Kidney epithelial cell (primary cell): ENCODE data around the gene TBXAS1. TPM values are rescaled to one million over a fixed set of nuclear protein-coding genes. Genes with fewer than 3 reads are reported as not detected.

Experiments used
- DNase-seq: peaks from one replicate; pipeline ENCODE4 v3.0.0-alpha.2; 2010; ENCODE audit warnings: low read depth
- H3K27me3 ChIP-seq: 2 replicates; pipeline ENCODE4 v1.6.0; 2011; ENCODE audit warnings: low read length; ENCODE audit not compliant: control insufficient read depth, insufficient read depth
- H3K36me3 ChIP-seq: 2 replicates; pipeline ENCODE4 v1.5.1; 2011; ENCODE audit warnings: low read length; ENCODE audit not compliant: control insufficient read depth, insufficient read depth
- H3K4me3 ChIP-seq: 2 replicates; pipeline ENCODE4 v1.5.1; 2011; ENCODE audit warnings: low read depth, mild to moderate bottlenecking, control low read depth, low read length
- CTCF ChIP-seq: IDR thresholded peaks from 2 replicates; pipeline ENCODE4 v1.5.1; 2011; ENCODE audit warnings: mild to moderate bottlenecking, moderate library complexity, low read length, control low read depth, inconsistent platforms; ENCODE audit not compliant: insufficient read depth, poor library complexity, severe bottlenecking
- total RNA-seq: library from RNA; depleted of rRNA; stranded (reverse); fragments of >200 nt; gene quantifications from 2 replicates; pipeline ENCODE4 v1.2.3, GENCODE V29; 2015

TBXAS1 gene
- total RNA-seq, 1 donor from 2014 or later, result 7.8 TPM

GRCh38 chr7:139871331-139871730, 42.3 kb downstream of the TBXAS1 start:
- no peaks in the 10 kb centered on the region for H3K27me3 ChIP-seq
- no peak overlapping the region for H3K4me3 ChIP-seq
- peaks cover 1% of the 10 kb centered on the region for H3K36me3 ChIP-seq
- TF ChIP-seq CTCF, result no peak
- no peak for DNase-seq

GRCh38 chr7:139871820-139872219, 42.8 kb downstream of the TBXAS1 start:
- TF ChIP-seq CTCF, result no peak
- H3K27me3 ChIP-seq, result no peaks in the 10 kb centered on the region
- H3K36me3 ChIP-seq, result peaks cover 1% of the 10 kb centered on the region
- H3K4me3 ChIP-seq, result no peak overlapping the region
- no peak for DNase-seq

GRCh38 chr7:139873593-139874301, 44.7 kb downstream of the TBXAS1 start:
- TF ChIP-seq CTCF, result no peak
- Histone ChIP-seq H3K4me3 (no peak overlapping the region), H3K27me3 (no peaks in the 10 kb centered on the region), H3K36me3 (peaks cover 1% of the 10 kb centered on the region)
- no peak for DNase-seq

GRCh38 chr7:139874302-139874629, 45.2 kb downstream of the TBXAS1 start:
- DNase-seq, result no peak
- Histone ChIP-seq H3K36me3 (peaks cover 1% of the 10 kb centered on the region), H3K4me3 (no peak overlapping the region), H3K27me3 (no peaks in the 10 kb centered on the region)
- TF ChIP-seq CTCF, result no peak

GRCh38 chr7:139875821-139876241, 46.8 kb downstream of the TBXAS1 start:
- H3K27me3 ChIP-seq, result no peaks in the 10 kb centered on the region
- no peak overlapping the region for H3K4me3 ChIP-seq
- no peak for TF ChIP-seq CTCF
- H3K36me3 ChIP-seq, result peaks cover 1% of the 10 kb centered on the region
- DNase-seq, result no peak
